CD4-positive, alpha-beta T cell treated with Interleukin-12 subunit alpha and Interleukin-12 subunit beta, for 1 hour (primary cell): Measurements from ENCODE around the gene NRXN3.
A peak's percentile ranks its signal among the peaks of the same experiment; 100 is the strongest.

Experiments used
- DNase-seq: peaks from one replicate; pipeline ENCODE4 v3.0.0-alpha.2; 2020

Gene NRXN3

GRCh38 chr14:78849952-78850351 is 679.8 kb downstream of the NRXN3 start:
- DNase-seq: no peak

GRCh38 chr14:78851189-78851588 is 681.0 kb downstream of the NRXN3 start:
- no peak for DNase-seq

- no peak for DNase-seq
Observed at GRCh38 chr14:78852040-78852439, 681.9 kb downstream of the NRXN3 start.

GRCh38 chr14:78857974-78858373 is 687.8 kb downstream of the NRXN3 start:
- no peak for DNase-seq

GRCh38 chr14:78863143-78863542 is 693.0 kb downstream of the NRXN3 start:
- DNase-seq: no peak

- no peak for DNase-seq
Observed at GRCh38 chr14:78872837-78873236, 702.7 kb downstream of the NRXN3 start.

- no peak for DNase-seq
Observed at GRCh38 chr14:78873581-78873980, 703.4 kb downstream of the NRXN3 start.

- DNase-seq: no peak
Observed at GRCh38 chr14:78875049-78875448, 704.9 kb downstream of the NRXN3 start.

- no peak for DNase-seq
Observed at GRCh38 chr14:78885884-78886283, 715.7 kb downstream of the NRXN3 start.

GRCh38 chr14:78897443-78897842 is 727.3 kb downstream of the NRXN3 start:
- no peak for DNase-seq

- no peak for DNase-seq
Observed at GRCh38 chr14:78902010-78902623, 731.9 kb downstream of the NRXN3 start.

- DNase-seq: no peak
Observed at GRCh38 chr14:78904094-78904493, 733.9 kb downstream of the NRXN3 start.

GRCh38 chr14:78917462-78917861 is 747.3 kb downstream of the NRXN3 start:
- DNase-seq: no peak

GRCh38 chr14:78921856-78922255 is 751.7 kb downstream of the NRXN3 start:
- DNase-seq: no peak

GRCh38 chr14:78927261-78927660 is 757.1 kb downstream of the NRXN3 start:
- DNase-seq: no peak

GRCh38 chr14:78933166-78933565 is 763.0 kb downstream of the NRXN3 start:
- no peak for DNase-seq

GRCh38 chr14:78933948-78934524 is 763.9 kb downstream of the NRXN3 start:
- no peak for DNase-seq

GRCh38 chr14:78946949-78947348 is 776.8 kb downstream of the NRXN3 start:
- DNase-seq: no peak

GRCh38 chr14:78947681-78948080 is 777.5 kb downstream of the NRXN3 start:
- DNase-seq: no peak

GRCh38 chr14:78950649-78951048 is 780.5 kb downstream of the NRXN3 start:
- DNase-seq: no peak

GRCh38 chr14:78951602-78952001 is 781.4 kb downstream of the NRXN3 start:
- DNase-seq: no peak

- peak; percentile 42 for DNase-seq
Observed at GRCh38 chr14:78959674-78960264, 789.6 kb downstream of the NRXN3 start.

GRCh38 chr14:78967111-78967809 is 797.1 kb downstream of the NRXN3 start:
- DNase-seq: no peak

GRCh38 chr14:78968265-78968664 is 798.1 kb downstream of the NRXN3 start:
- DNase-seq: no peak
